ENCODE measurements around the gene NEDD4L. TPM values are rescaled to one million over a fixed set of nuclear protein-coding genes. Genes with fewer than 3 reads are reported as not detected.

The NEDD4L gene
- total and polyA plus RNA-seq, 3 donors from 2014 or later, result 14.3 to 43.1 (median 42.7) TPM

GRCh38 chr18:58144671-58145285, 100.8 kb downstream of the NEDD4L start:
- no peak for DNase-seq
- intact Hi-C loops (cut with DNase I; ENCODE audit: low total_unique reads), result no loop called here
- Histone ChIP-seq H3K4me1 (peaks cover 8% of the 10 kb centered on the region), H3K9me3 (no peaks in the 10 kb centered on the region), H3K27ac (no peak overlapping the region), H3K4me3 (no peak overlapping the region), H3K27me3 (no peaks in the 10 kb centered on the region), H3K36me3 (ENCODE audit: low read depth, missing control alignments) (no peaks in the 10 kb centered on the region)
- TF ChIP-seq POLR2A (IDR thresholded peaks at IDR 0.05) (no peak), CTCF (IDR thresholded peaks at IDR 0.05) (no peak)
- 84 to 90% methylated on average over 9 to 10 of the region's 10 CpGs for WGBS, 2 donors

- H3K4me3 ChIP-seq, result no peak overlapping the region
- WGBS, 2 donors, result 95 to 97% methylated on average over 8 of the region's 8 CpGs
Observed at GRCh38 chr18:58146099-58146498, 102.1 kb downstream of the NEDD4L start.

DNA sequence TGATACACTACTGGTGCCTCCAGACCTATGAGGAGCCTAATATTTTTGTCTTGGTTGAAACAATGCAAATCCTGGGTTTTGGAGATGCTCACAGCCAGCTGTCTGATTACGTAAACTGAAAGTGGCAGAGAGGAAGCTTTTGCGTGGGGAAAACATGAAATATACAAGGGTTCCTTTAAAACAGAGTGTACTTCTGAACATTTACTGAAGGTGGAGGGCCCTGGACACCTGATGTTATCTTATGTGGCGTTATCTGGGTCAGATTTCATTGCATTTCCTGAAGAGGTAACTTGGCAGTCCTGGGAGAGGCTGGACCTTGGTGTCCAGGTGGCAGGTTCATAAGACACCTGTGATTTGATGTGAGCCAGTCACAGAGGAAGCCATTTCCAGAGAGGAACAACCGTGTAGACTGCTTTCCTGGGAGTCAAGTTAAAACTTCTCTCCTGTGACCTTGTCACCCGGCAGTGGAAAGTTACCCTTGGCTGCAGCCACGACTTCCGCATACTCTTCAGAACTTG, 105.0 kb downstream of the NEDD4L start:
- no peaks in the 10 kb centered on the region for H3K36me3 ChIP-seq (ENCODE audit: low read depth, missing control alignments)
- H3K9me3 ChIP-seq, result no peaks in the 10 kb centered on the region
- WGBS, 2 donors, result 64 to 66% methylated on average over 7 of the region's 7 CpGs
- intact Hi-C loops (cut with DNase I; ENCODE audit: low total_unique reads), result no loop called here
- H3K27ac ChIP-seq, result no peak overlapping the region
- H3K4me1 ChIP-seq, result no peaks in the 10 kb centered on the region
- H3K4me3 ChIP-seq, result no peak overlapping the region
- DNase-seq, result no peak
- H3K27me3 ChIP-seq, result no peaks in the 10 kb centered on the region
- TF ChIP-seq CTCF (IDR thresholded peaks at IDR 0.05) (no peak), POLR2A (IDR thresholded peaks at IDR 0.05) (no peak)

More at GRCh38 chr18:58146099-58146498, 102.1 kb downstream of the NEDD4L start:
- Histone ChIP-seq H3K9me3 (no peaks in the 10 kb centered on the region), H3K27ac (no peak overlapping the region), H3K36me3 (ENCODE audit: low read depth, missing control alignments) (no peaks in the 10 kb centered on the region), H3K4me1 (peaks cover 8% of the 10 kb centered on the region), H3K27me3 (no peaks in the 10 kb centered on the region)
- intact Hi-C loops (cut with DNase I; ENCODE audit: low total_unique reads), result no loop called here
- no peak for DNase-seq
- TF ChIP-seq CTCF (IDR thresholded peaks at IDR 0.05) (no peak), POLR2A (IDR thresholded peaks at IDR 0.05) (no peak)

DNA sequence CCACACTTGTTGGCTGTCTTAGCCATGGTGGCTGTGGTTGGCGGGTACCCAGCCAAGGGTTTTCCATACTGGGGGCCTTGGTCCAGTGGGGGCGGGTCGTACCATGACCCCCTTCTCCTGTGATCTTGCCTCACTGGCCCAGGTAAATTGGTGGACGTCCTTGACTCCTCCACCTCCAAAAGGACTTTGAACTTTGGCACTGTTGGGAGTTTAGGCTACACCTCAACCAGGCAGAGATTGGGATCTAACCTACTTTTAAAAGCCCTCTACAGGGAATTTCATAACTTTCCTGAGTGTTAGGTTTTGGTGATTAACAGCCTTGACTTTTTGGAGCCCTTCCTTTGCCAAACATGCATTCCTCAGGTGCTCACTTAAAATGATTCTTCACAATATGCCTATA, 106.7 kb downstream of the NEDD4L start:
- no peaks in the 10 kb centered on the region for H3K4me1 ChIP-seq
- no peaks in the 10 kb centered on the region for H3K36me3 ChIP-seq (ENCODE audit: low read depth, missing control alignments)
- WGBS, 2 donors, result 78 to 94% methylated on average over 4 of the region's 4 CpGs
- H3K27me3 ChIP-seq, result no peaks in the 10 kb centered on the region
- no peaks in the 10 kb centered on the region for H3K9me3 ChIP-seq
- H3K4me3 ChIP-seq, result no peak overlapping the region
- DNase-seq, result no peak
- no peak overlapping the region for H3K27ac ChIP-seq
- TF ChIP-seq CTCF (IDR thresholded peaks at IDR 0.05) (no peak), POLR2A (IDR thresholded peaks at IDR 0.05) (no peak)
- intact Hi-C loops (cut with DNase I; ENCODE audit: low total_unique reads), result no loop called here

- no peaks in the 10 kb centered on the region for H3K9me3 ChIP-seq
- no peak for TF ChIP-seq POLR2A (IDR thresholded peaks at IDR 0.05)
- no peak for TF ChIP-seq CTCF (IDR thresholded peaks at IDR 0.05)
- WGBS, 2 donors, result 83 to 98% methylated on average over 3 of the region's 3 CpGs
- DNase-seq, result no peak
- H3K4me3 ChIP-seq, result no peak overlapping the region
- no peaks in the 10 kb centered on the region for H3K27me3 ChIP-seq
- intact Hi-C loops (cut with DNase I; ENCODE audit: low total_unique reads), result no loop called here
- H3K4me1 ChIP-seq, result no peaks in the 10 kb centered on the region
- no peak overlapping the region for H3K27ac ChIP-seq
- H3K36me3 ChIP-seq (ENCODE audit: low read depth, missing control alignments), result no peaks in the 10 kb centered on the region
Observed at GRCh38 chr18:58152216-58152615, 108.2 kb downstream of the NEDD4L start.

Data from testis (tissue), 3 donors.